BLaER1 treated with 17β-estradiol and CSF1 and Interleukin-3, amounts not matched to agents 10 nM and 100 nM (cell line): ENCODE results near the gene CYP4A22.
"Not testable (repeated sequence)": the region's sequence is repeated elsewhere in the genome, so short reads cannot be mapped to it uniquely, and the experiment has no call there.

Experiments
- H3K27ac ChIP-seq, 11 experiments: shearing (Covaris generic); formaldehyde crosslinking; 2 replicates each; pipeline ENCODE4 v1.8.1; 2022
- H3K27me3 ChIP-seq, 11 experiments: shearing (Covaris generic); formaldehyde crosslinking; 2 replicates each; pipeline ENCODE4 v1.8.1; 2022
- H3K36me3 ChIP-seq, 11 experiments: shearing (Covaris generic); formaldehyde crosslinking; 2 replicates each; pipeline ENCODE4 v1.8.1; 2022
- H3K4me1 ChIP-seq, 10 experiments: shearing (Covaris generic); formaldehyde crosslinking; 2 replicates each; pipeline ENCODE4 v1.8.1; 2022
- H3K4me2 ChIP-seq, 11 experiments: shearing (Covaris generic); formaldehyde crosslinking; 2 replicates each; pipeline ENCODE4 v1.8.1; 2022
- H3K4me3 ChIP-seq, 10 experiments: shearing (Covaris generic); formaldehyde crosslinking; 2 replicates each; pipeline ENCODE4 v1.8.1; 2022
- H3K9ac ChIP-seq, 11 experiments: shearing (Covaris generic); formaldehyde crosslinking; 2 replicates each; pipeline ENCODE4 v1.8.1; 2022
- H3K9me3 ChIP-seq, 11 experiments: shearing (Covaris generic); formaldehyde crosslinking; replicated peaks in 1 of 11; 2 replicates each; pipeline ENCODE4 v1.8.1; 2022
- H4K20me1 ChIP-seq, 11 experiments: shearing (Covaris generic); formaldehyde crosslinking; 2 replicates each; pipeline ENCODE4 v1.8.1; 2022
- Cebpa-rat ChIP-seq, 11 experiments: shearing (Covaris generic); IDR thresholded peaks; 2 replicates each; pipeline ENCODE4 v1.8.1; 2022

The CYP4A22 gene

DNA sequence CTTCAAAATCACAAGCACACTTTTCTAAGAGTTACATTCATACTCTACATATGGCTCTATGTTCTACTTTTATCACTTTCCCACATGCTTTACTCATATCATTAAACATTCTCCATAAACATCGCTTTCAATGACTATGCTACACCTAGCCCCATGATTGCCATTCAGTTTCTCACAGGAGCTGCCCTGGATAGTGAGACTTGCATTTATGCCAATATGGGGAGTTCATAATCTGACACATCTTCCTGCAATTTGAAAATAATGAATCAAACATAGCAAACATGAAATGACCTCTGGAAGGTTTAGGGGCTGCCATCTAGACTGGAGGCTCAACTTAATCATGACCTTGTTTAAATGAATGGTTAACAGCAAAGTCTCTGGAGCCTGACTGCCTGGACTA, 9.0 kb upstream of the CYP4A22 start:
- Histone ChIP-seq H3K27ac (no peak overlapping the region), H3K4me2 (no peak overlapping the region)
- no peak for TF ChIP-seq Cebpa-rat (IDR thresholded peaks at IDR 0.05)

DNA sequence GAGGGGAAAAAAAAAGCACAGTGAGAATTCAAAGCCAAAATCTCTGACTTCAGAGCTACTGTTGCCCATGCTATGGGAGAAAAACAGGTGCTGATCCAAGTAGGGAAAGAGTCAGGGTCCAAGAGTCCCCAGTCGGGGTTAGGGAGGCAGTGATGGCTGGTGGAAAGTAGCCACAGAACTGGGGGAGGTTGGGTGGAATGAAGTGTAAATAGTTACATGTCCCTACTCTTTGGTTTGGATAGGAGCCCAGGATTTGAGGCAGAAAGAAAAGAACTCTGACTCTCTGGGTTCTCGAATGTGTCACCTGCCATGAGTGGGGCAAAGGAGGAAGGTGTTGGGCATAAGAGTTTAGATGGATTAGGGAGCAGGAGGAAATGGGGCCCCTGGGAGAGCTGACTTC, 8.4 kb upstream of the CYP4A22 start:
- H3K36me3 ChIP-seq, H3K4me3 ChIP-seq, H4K20me1 ChIP-seq, H3K27ac ChIP-seq, H3K4me1 ChIP-seq, H3K4me2 ChIP-seq, H3K9ac ChIP-seq, H3K27me3 ChIP-seq, H3K9me3 ChIP-seq: not testable (repeated sequence)

More for the DNA sequence above, 9.0 kb upstream of the CYP4A22 start:
- Histone ChIP-seq H3K36me3 (no peaks in the 10 kb centered on the region), H3K9me3 (peaks cover 0 to 5% (median 0%) of the 10 kb centered on the region in 11 experiments; a peak in 1 of 22 replicates), H4K20me1 (no peaks in the 10 kb centered on the region), H3K4me3 (no peak overlapping the region), H3K4me1 (peaks cover 0 to 7% (median 0%) of the 10 kb centered on the region in 10 experiments; a peak in 2 of 20 replicates), H3K9ac (no peak overlapping the region), H3K27me3 (no peaks in the 10 kb centered on the region)

- H3K36me3 ChIP-seq, H3K4me3 ChIP-seq, H3K27ac ChIP-seq, H3K4me1 ChIP-seq, H3K9ac ChIP-seq, H4K20me1 ChIP-seq, H3K4me2 ChIP-seq, H3K9me3 ChIP-seq, H3K27me3 ChIP-seq: not testable (repeated sequence)
These were observed 7.6 kb upstream of the CYP4A22 start for GRCh38 chr1:47129489-47130230.

GRCh38 chr1:47132665-47133064, 4.6 kb upstream of the CYP4A22 start:
- H3K27ac ChIP-seq, H3K4me2 ChIP-seq, H3K9me3 ChIP-seq: not testable (repeated sequence)

DNA sequence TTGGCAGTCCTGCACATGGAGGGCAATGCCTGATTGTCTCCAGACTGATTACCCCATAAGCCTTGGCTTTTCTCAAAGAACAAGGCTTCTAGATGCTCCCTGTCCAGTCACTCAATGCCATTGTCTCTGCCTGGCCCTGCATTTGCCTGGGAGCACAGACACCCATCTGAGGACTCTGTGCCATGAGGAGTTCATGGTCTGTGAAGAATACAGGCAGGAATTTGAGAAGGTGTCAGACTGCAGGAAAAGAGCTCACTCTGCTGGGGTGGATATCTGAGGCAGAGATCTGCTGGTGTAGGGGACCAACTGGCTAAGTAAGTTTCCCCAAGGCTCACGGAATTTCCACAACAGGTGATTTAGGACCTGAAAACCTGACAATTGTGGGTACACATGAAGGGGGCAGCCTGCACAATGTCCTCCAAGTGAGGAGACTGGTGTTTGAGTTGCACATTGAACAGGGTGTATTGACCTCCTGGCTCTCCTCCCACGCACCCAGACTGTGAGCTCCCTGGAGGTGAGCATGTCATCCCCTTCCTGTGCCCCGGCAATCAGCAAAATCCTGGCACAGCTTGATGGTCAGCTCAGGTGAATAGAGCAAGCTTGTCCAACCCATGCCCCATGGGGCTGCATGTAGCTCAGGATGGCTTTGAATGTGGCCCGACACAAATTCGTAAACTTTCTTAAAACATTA, 829 bp downstream of the CYP4A22 start:
- Histone ChIP-seq H3K4me3 (no peak overlapping the region), H3K4me1 (no peaks in the 10 kb centered on the region), H4K20me1 (no peaks in the 10 kb centered on the region), H3K27me3 (no peaks in the 10 kb centered on the region), H3K4me2 (no peak overlapping the region), H3K36me3 (no peaks in the 10 kb centered on the region), H3K9ac (no peak overlapping the region), H3K9me3 (no peaks in the 10 kb centered on the region), H3K27ac (no peak overlapping the region)
- no peak for TF ChIP-seq Cebpa-rat (IDR thresholded peaks at IDR 0.05)

More at GRCh38 chr1:47132665-47133064, 4.6 kb upstream of the CYP4A22 start:
- not testable (repeated sequence) for H4K20me1 ChIP-seq, H3K4me3 ChIP-seq, H3K9ac ChIP-seq, H3K27me3 ChIP-seq, H3K4me1 ChIP-seq, H3K36me3 ChIP-seq

DNA sequence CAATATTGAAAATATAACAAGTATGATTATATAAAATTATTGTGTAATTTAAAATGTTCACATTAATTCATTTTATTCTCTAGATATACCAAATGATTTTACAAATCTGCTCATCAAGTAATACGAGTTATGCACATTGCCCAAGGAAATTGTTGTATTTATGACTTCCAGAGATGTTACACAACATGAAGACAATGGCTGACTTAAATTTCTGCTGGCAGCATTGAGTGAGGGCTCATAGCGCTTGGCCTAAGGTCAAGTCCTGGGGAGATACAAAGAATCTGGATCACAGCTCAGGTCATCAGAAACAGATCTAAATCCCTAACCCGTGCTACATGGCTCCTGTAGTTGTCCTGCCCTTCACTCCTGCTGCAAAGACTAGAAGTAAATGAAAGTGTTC, 3.1 kb downstream of the CYP4A22 start:
- not testable (repeated sequence) for H3K9me3 ChIP-seq, H3K4me1 ChIP-seq, H3K4me3 ChIP-seq, H3K4me2 ChIP-seq, H3K9ac ChIP-seq, H3K27ac ChIP-seq, H3K27me3 ChIP-seq, H4K20me1 ChIP-seq, H3K36me3 ChIP-seq

- H3K9me3 ChIP-seq, H3K27ac ChIP-seq, H3K4me3 ChIP-seq, H3K4me1 ChIP-seq, H4K20me1 ChIP-seq, H3K4me2 ChIP-seq, H3K27me3 ChIP-seq, H3K9ac ChIP-seq, H3K36me3 ChIP-seq: not testable (repeated sequence)
These were observed 6.4 kb downstream of the CYP4A22 start for GRCh38 chr1:47143654-47144053.

GRCh38 chr1:47146495-47146894, 9.3 kb downstream of the CYP4A22 start:
- not testable (repeated sequence) for H4K20me1 ChIP-seq, H3K27me3 ChIP-seq, H3K9me3 ChIP-seq, H3K4me1 ChIP-seq, H3K27ac ChIP-seq, H3K36me3 ChIP-seq, H3K4me3 ChIP-seq, H3K4me2 ChIP-seq, H3K9ac ChIP-seq

GRCh38 chr1:47147047-47147785, 10.0 kb downstream of the CYP4A22 start:
- no peak for TF ChIP-seq Cebpa-rat (IDR thresholded peaks at IDR 0.05)
- H3K9me3 ChIP-seq = no peaks in the 10 kb centered on the region
- no peak overlapping the region for H3K4me3 ChIP-seq
- no peak overlapping the region for H3K9ac ChIP-seq
- no peaks in the 10 kb centered on the region for H3K27me3 ChIP-seq
- H3K4me2 ChIP-seq = no peak overlapping the region
- H3K4me1 ChIP-seq = no peaks in the 10 kb centered on the region
- H3K36me3 ChIP-seq = no peaks in the 10 kb centered on the region
- no peak overlapping the region for H3K27ac ChIP-seq
- H4K20me1 ChIP-seq = no peaks in the 10 kb centered on the region

DNA sequence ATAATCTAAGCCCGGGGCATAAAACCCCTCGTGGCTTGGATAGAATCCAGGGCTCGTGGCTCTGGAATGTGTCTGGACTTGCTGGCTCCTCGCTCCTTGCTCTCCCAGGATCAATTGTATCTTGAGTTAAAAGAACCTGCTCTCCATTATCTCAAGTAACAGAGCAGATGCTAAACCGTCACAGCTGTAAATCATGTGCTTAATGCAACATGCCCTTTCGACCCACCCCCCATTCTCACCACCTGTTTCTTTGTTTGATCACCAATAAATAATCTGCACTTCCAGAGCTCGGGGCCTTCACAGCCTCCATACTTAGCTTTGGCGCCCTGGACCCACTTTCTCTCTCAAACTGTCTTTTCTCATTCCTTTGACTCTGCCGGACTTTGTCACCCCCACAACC, 11.9 kb downstream of the CYP4A22 start:
- H3K4me3 ChIP-seq, H3K4me1 ChIP-seq, H3K27me3 ChIP-seq, H3K9me3 ChIP-seq, H3K4me2 ChIP-seq, H3K27ac ChIP-seq, H4K20me1 ChIP-seq, H3K9ac ChIP-seq, H3K36me3 ChIP-seq: not testable (repeated sequence)

- H3K4me2 ChIP-seq, H3K4me1 ChIP-seq, H3K27me3 ChIP-seq, H3K9ac ChIP-seq, H3K4me3 ChIP-seq, H4K20me1 ChIP-seq, H3K27ac ChIP-seq, H3K36me3 ChIP-seq: not testable (repeated sequence)
- H3K9me3 ChIP-seq = peaks cover 16 to 32% (median 21%) of the 10 kb centered on the region in 11 experiments; a peak in 21 of 22 replicates
These were observed 19.2 kb downstream of the CYP4A22 start for GRCh38 chr1:47156457-47156856.

DNA sequence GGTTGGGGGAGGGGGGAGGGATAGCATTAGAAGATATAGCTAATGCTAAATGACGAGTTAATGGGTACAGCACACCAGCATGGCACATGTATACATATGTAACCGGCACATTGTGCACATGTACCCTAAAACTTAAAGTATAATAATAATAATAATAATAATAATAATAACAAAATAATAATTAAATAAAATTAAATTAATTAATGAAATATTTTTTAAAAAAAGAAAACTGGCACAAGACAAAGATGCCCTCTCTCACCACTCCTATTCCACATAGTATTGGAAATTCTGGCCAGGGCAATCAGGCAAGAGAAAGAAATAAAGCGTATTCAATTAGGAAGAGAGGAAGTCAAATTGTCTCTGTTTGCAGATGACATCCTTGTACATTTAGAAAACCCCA, 20.7 kb downstream of the CYP4A22 start:
- not testable (repeated sequence) for H4K20me1 ChIP-seq, H3K27ac ChIP-seq, H3K4me2 ChIP-seq, H3K36me3 ChIP-seq, H3K9ac ChIP-seq, H3K4me3 ChIP-seq, H3K27me3 ChIP-seq, H3K4me1 ChIP-seq
- peaks cover 16 to 32% (median 21%) of the 10 kb centered on the region in 11 experiments; a peak in 21 of 22 replicates for H3K9me3 ChIP-seq
